Stimulated activated memory B cell treated with anti-CD40 and anti-IgM and Interleukin-4, amounts not matched to agents 10 μg/mL and 1 μg/mL and 100 μg/mL, for 72 hours (primary cell): ENCODE measurements around the gene CTLA4.

ENCODE experiments used
- ATAC-seq: fragments of 150-1000 bp; cut with Tn5 transposase; 2 replicates; pipeline ENCODE4 v1.10.0; 2021
- H3K27ac Mint-ChIP-seq: one replicate; pipeline ENCODE4 v1.8.0; 2022; ENCODE audit warnings: mild to moderate bottlenecking, mixed read lengths
- H3K27me3 Mint-ChIP-seq: one replicate; pipeline ENCODE4 v1.8.0; 2022; ENCODE audit warnings: mixed read lengths
- H3K36me3 Mint-ChIP-seq: one replicate; pipeline ENCODE4 v1.8.0; 2022; ENCODE audit warnings: mixed read lengths
- H3K4me1 Mint-ChIP-seq: one replicate; pipeline ENCODE4 v1.8.0; 2022; ENCODE audit warnings: mixed read lengths
- H3K4me3 Mint-ChIP-seq: one replicate; pipeline ENCODE4 v1.8.0; 2022; ENCODE audit warnings: mild to moderate bottlenecking, moderate library complexity, mixed read lengths
- H3K9me3 Mint-ChIP-seq: one replicate; pipeline ENCODE4 v1.8.0; 2022; ENCODE audit warnings: mixed read lengths

The CTLA4 gene

DNA sequence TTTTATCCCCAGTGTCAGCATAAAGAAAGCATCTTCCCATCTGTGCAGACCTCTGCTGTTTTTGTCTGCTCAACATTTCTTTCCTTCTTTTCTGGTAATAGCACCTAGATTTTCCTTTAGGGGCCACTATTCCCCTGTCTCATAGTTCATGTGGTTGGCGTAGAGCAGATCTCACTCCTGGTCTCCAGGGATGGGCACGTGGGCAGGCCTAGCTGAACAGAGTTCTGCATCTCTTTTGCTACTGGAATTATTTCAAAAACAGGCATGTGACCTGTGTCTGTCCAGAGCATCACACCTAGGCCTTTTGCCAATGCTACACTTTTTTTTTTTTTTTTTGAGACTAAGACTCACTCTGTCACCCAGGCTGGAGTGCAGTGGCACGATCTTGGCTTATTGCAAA, 51.3 kb downstream of the CTLA4 start:
- ATAC-seq: peak; percentile 13
- Mint-ChIP-seq H3K4me3 (no peak overlapping the region), H3K27me3 (peaks cover 35% of the 10 kb centered on the region), H3K4me1 (peaks cover 7% of the 10 kb centered on the region), H3K9me3 (no peaks in the 10 kb centered on the region), H3K27ac (no peak overlapping the region), H3K36me3 (no peaks in the 10 kb centered on the region)
